GM12874 (cell line): Measurements from ENCODE around the gene SEC22C.

ENCODE experiments used
- TF ChIP-seq, protein P1 (sequence below): IDR thresholded peaks from 2 replicates; pipeline ENCODE4 v1.5.1; 2011; ENCODE audit warnings: low read depth, mild to moderate bottlenecking, control low read depth, low read length, moderate library complexity; ENCODE audit not compliant: insufficient read depth

SEC22C gene

DNA sequence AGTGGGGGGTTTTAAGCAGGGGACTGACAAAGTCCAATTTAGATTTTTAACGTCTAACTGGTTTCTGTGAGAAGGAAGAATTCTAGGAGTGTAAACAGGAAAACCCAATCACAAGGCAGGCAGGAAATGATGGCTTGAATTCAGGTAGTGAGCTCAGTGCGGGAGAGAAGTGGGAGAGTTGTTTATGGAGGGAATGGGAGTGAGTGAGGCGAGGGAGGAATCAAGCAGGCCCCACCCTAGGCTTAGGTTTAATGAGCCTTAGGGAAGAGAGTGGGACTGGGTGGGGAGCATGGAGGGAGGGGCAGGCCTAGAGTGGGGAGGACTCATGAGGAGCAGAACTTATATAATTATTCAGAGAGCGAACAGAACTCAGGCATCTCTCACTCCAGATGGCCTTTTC, 61.4 kb downstream of the SEC22C start:
- TF ChIP-seq, protein P1, sequence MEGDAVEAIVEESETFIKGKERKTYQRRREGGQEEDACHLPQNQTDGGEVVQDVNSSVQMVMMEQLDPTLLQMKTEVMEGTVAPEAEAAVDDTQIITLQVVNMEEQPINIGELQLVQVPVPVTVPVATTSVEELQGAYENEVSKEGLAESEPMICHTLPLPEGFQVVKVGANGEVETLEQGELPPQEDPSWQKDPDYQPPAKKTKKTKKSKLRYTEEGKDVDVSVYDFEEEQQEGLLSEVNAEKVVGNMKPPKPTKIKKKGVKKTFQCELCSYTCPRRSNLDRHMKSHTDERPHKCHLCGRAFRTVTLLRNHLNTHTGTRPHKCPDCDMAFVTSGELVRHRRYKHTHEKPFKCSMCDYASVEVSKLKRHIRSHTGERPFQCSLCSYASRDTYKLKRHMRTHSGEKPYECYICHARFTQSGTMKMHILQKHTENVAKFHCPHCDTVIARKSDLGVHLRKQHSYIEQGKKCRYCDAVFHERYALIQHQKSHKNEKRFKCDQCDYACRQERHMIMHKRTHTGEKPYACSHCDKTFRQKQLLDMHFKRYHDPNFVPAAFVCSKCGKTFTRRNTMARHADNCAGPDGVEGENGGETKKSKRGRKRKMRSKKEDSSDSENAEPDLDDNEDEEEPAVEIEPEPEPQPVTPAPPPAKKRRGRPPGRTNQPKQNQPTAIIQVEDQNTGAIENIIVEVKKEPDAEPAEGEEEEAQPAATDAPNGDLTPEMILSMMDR: no peak

DNA sequence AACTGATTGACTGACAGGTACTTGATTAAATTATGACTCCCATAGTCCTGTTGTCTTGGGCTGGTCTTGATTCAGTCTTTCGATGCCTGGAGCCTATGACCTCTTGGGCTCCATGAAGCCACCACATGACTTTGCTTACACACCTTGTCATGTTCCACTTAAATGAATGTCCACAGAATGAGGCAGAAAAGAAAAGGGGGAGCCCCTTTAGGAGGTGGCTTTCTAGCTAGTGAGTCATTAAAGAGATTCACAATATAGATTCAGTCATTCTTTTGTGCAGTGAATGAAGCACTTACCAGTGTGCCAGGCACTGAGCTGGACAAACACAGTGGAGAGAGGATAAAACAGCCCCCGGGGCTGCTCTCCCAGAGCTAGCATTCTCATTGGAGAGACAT, 62.2 kb downstream of the SEC22C start:
- TF ChIP-seq, protein P1: no peak

- TF ChIP-seq, protein P1: peak; percentile 44; the same call in 1 of the 2 replicates
These were observed 62.8 kb downstream of the SEC22C start for GRCh38 chr3:42518800-42519567.

DNA sequence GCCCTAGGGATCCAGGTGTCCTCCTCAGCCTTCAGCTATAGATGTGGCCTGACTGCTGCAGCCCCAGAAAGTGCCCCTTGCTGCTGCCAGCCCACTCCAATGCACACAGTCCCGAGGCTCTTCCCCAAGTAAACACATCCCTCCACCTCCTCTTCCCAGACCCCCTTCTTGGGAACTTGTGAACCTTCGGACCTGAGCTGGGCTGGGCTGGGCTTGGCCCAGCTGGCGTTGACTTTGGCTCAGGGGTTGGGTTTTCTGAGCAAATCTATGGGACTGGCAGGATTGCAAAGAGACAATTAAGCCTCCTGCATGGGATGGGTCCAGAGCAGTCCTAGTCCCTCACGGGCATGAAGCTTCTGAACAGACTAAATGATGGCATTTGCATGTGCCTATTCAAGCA, 64.7 kb downstream of the SEC22C start:
- TF ChIP-seq, protein P1: no peak

GRCh38 chr3:42516443-42516842, 65.3 kb downstream of the SEC22C start:
- TF ChIP-seq, protein P1: no peak

DNA sequence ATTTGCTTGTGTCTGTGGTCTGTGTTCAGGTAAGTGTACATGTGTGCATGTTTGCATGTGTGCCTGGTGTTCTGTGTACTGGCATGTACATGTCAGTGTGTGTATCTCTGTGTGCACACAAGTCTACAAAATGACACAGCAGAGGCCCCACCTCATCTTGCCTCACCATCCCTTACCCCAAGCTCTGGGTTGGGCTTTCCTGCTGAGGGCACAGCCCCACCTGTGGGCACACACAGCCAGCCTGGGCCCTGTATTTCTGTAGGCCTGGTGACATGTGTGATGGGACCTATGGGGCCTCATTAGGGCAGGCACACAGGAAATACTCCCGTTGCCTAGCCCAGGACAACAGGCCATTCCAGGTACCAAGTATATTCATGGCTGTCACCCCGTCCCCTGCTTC, 65.8 kb downstream of the SEC22C start:
- TF ChIP-seq, protein P1: no peak

GRCh38 chr3:42515391-42515916, 66.3 kb downstream of the SEC22C start:
- TF ChIP-seq, protein P1: no peak
